Activated CD8-positive, alpha-beta T cell treated with anti-CD3 and anti-CD28 coated beads for 36 hours (primary cell): ENCODE measurements around the gene RIIAD1. TPM values are rescaled to one million over a fixed set of nuclear protein-coding genes. Genes with fewer than 3 reads are reported as not detected.
"Not testable (repeated sequence)": the region's sequence is repeated elsewhere in the genome, so short reads cannot be mapped to it uniquely, and the experiment has no call there.

Experiments
- ATAC-seq: fragments of 200-7000 bp; cut with Tn5 transposase; one replicate; pipeline ENCODE4 v1.10.0; 2021; ENCODE audit warnings: mild to moderate bottlenecking, moderate library complexity
- CTCF ChIA-PET: fragments of 350-600 bp; sonication (Branson Sonifier 250); formaldehyde crosslinking; loops from one replicate; lab custom pipeline; 2021; ENCODE audit warnings: antibody characterized with exemption; lab: Charles Lee
- POLR2A ChIA-PET: fragments of 350-600 bp; sonication (Branson Sonifier 250); formaldehyde crosslinking; loops from one replicate; lab custom pipeline; 2021; ENCODE audit warnings: antibody characterized with exemption; lab: Charles Lee
- DNase-seq: peaks from one replicate; pipeline ENCODE4 v3.0.0-alpha.2; 2020
- H3K27ac Mint-ChIP-seq: one replicate; pipeline ENCODE4 v1.8.0; 2021; ENCODE audit warnings: mild to moderate bottlenecking, mixed read lengths
- H3K27me3 Mint-ChIP-seq: one replicate; pipeline ENCODE4 v1.8.0; 2021; ENCODE audit warnings: mixed read lengths
- H3K36me3 Mint-ChIP-seq: one replicate; pipeline ENCODE4 v1.8.0; 2021; ENCODE audit warnings: low read depth, mixed read lengths
- H3K4me1 Mint-ChIP-seq: one replicate; pipeline ENCODE4 v1.8.0; 2021; ENCODE audit warnings: low read depth, mixed read lengths
- H3K4me3 Mint-ChIP-seq: one replicate; pipeline ENCODE4 v1.8.0; 2021; ENCODE audit warnings: mild to moderate bottlenecking, moderate library complexity, mixed read lengths
- H3K9me3 Mint-ChIP-seq: one replicate; pipeline ENCODE4 v1.8.0; 2021; ENCODE audit warnings: mixed read lengths
- CTCF ChIP-seq: fragments of 200-600 bp; IDR thresholded peaks from one replicate; pipeline ENCODE4 v1.8.0; 2022; ENCODE audit warnings: antibody characterized with exemption, mild to moderate bottlenecking
- intact Hi-C: fragments of 100-400 bp; cut with micrococcal nuclease; formaldehyde crosslinking; loops from one replicate; pipeline ENCODE4 v1.10.0; 2022
- total RNA-seq, 2 experiments: library from RNA; stranded (reverse); gene quantifications; one replicate each; pipeline ENCODE4 v1.2.3, GENCODE V29; 2021

The RIIAD1 gene
- total RNA-seq, 2 experiments from 2014 or later, result not detected

- Mint-ChIP-seq H3K36me3 (peaks cover 38% of the 10 kb centered on the region), H3K9me3 (no peaks in the 10 kb centered on the region), H3K27ac (no peak overlapping the region), H3K4me1 (peaks cover 29% of the 10 kb centered on the region), H3K4me3 (no peak overlapping the region), H3K27me3 (no peaks in the 10 kb centered on the region)
- TF ChIP-seq CTCF, result no peak
- ATAC-seq (no peak), DNase-seq (no peak)
- ChIA-PET POLR2A (interaction anchor here (1.1 kb wide), 1 partner anchor 61 kb away, joined by 3 read pairs; no protein-coding TSS in a partner anchor), CTCF (interaction anchor here (1.3 to 1.9 kb wide), 2 partner anchors 26 to 76 kb away, joined by 3 to 5 read pairs; no protein-coding TSS in a partner anchor)
- intact Hi-C loops, result loop anchor here (5.0 kb wide), 1 partner anchor 77 kb away; the partner anchor contains the start of gene C2CD4D
These were observed 39.5 kb downstream of the RIIAD1 start for GRCh38 chr1:151760597-151761385.

- peaks cover 18% of the 10 kb centered on the region for H3K4me1 Mint-ChIP-seq
- peak; percentile 99 for ATAC-seq
- H3K27me3 Mint-ChIP-seq, result no peaks in the 10 kb centered on the region
- CTCF ChIA-PET, result interaction anchor here (0.8 to 2.9 kb wide), 7 partner anchors 10 to 142 kb away, joined by 3 to 13 read pairs (median 3); partner anchors contain the start of gene TDRKH
- intact Hi-C loops, result loop anchor here (5.0 kb wide), 1 partner anchor 74 kb away; the partner anchor contains the start of gene C2CD4D
- H3K4me3 Mint-ChIP-seq, result peak within 1 kb of the TSS; percentile 83
- no peak for TF ChIP-seq CTCF
- H3K36me3 Mint-ChIP-seq, result peaks cover 27% of the 10 kb centered on the region
- DNase-seq, result peak; percentile 91
- peak within 1 kb of the TSS; percentile 95 for H3K27ac Mint-ChIP-seq
- no peaks in the 10 kb centered on the region for H3K9me3 Mint-ChIP-seq
- POLR2A ChIA-PET, result interaction anchor here (0.6 to 1.9 kb wide), 17 partner anchors 9 to 148 kb away, joined by 3 to 9 read pairs (median 4); partner anchors contain the start of gene C2CD4D
These were observed 41.9 kb downstream of the RIIAD1 start, which contains the start of gene MRPL9 for GRCh38 chr1:151762941-151763921. Gene MRPL9 (minus strand): TSS chr1:151763496. CDS start chr1:151763479, 17 bp downstream.

GRCh38 chr1:151763990-151764389 lies 42.7 kb downstream of the RIIAD1 start:
- TF ChIP-seq CTCF, result no peak
- DNase-seq (no peak), ATAC-seq (no peak)
- peaks cover 22% of the 10 kb centered on the region for H3K4me1 Mint-ChIP-seq
- no peaks in the 10 kb centered on the region for H3K27me3 Mint-ChIP-seq
- H3K36me3 Mint-ChIP-seq, result peaks cover 27% of the 10 kb centered on the region
- H3K4me3 Mint-ChIP-seq, result peak overlapping the region; percentile 83
- peak overlapping the region; percentile 95 for H3K27ac Mint-ChIP-seq
- H3K9me3 Mint-ChIP-seq, result no peaks in the 10 kb centered on the region
- ChIA-PET CTCF (interaction anchor here (1.9 to 2.9 kb wide), 2 partner anchors 26 to 72 kb away, joined by 12 to 13 read pairs; partner anchors contain the start of gene TDRKH), POLR2A (interaction anchor here (0.8 to 1.9 kb wide), 11 partner anchors 8 to 144 kb away, joined by 3 to 9 read pairs (median 5); partner anchors contain the start of gene C2CD4D)
- intact Hi-C loops, result loop anchor here (5.0 kb wide), 1 partner anchor 73 kb away; the partner anchor contains the start of gene C2CD4D

- intact Hi-C loops, DNase-seq, H3K27me3 Mint-ChIP-seq, ATAC-seq, POLR2A ChIA-PET, CTCF ChIA-PET, H3K36me3 Mint-ChIP-seq, H3K4me3 Mint-ChIP-seq, H3K27ac Mint-ChIP-seq, H3K9me3 Mint-ChIP-seq: not testable (repeated sequence)
- peaks cover 12% of the 10 kb centered on the region for H3K4me1 Mint-ChIP-seq
These were observed 47.2 kb downstream of the RIIAD1 start for GRCh38 chr1:151768351-151769066.

GRCh38 chr1:151769270-151769669 lies 47.9 kb downstream of the RIIAD1 start:
- H3K27me3 Mint-ChIP-seq, H3K27ac Mint-ChIP-seq: not testable (repeated sequence)

More at GRCh38 chr1:151769270-151769669, 47.9 kb downstream of the RIIAD1 start:
- POLR2A ChIA-PET, intact Hi-C loops, H3K4me3 Mint-ChIP-seq, H3K4me1 Mint-ChIP-seq, DNase-seq, H3K9me3 Mint-ChIP-seq, CTCF ChIA-PET, ATAC-seq, H3K36me3 Mint-ChIP-seq: not testable (repeated sequence)
